Heart left ventricle (tissue), 13 donors: ENCODE measurements around the gene SLC22A4.

ENCODE experiments used
- POLR2A ChIP-seq, 2 donors: fragments of 450-650 bp; IDR thresholded peaks; one replicate each; pipeline ENCODE4 v1.6.1; 2017; ENCODE audit warnings: antibody characterized with exemption in 2 of 2, mild to moderate bottlenecking in 2 of 2, moderate library complexity in 2 of 2
- TF ChIP-seq, protein P1 (sequence below), 12 donors: fragments of 200-600 bp; sonication (generic) in 4 of 12; IDR thresholded peaks; one replicate each; pipeline versions ENCODE4 v1.5.0 to v1.8.0; 2018 to 2022; ENCODE audit warnings: antibody characterized with exemption in 12 of 12, mild to moderate bottlenecking in 5 of 12
- donor health status: ischemic (EF 13 %, LVEDD 7.1; RV severe dilation, severe dysfunction).
- donor health status: DM: no; HTN: yes; CAD: no.
- donor health status: DM: no; HTN: no; CAD: no.
- donor health status: ischemic (EF 25% LVEDD 6.9; RV normal size, moderate dysfunction).
- donor health status: ischemic (EF 25% LVEDD 5.7; RV mildly dilated, moderate dysfunction).
- donor health status: ischemic (EF 35%, LVEDD 5.7; RV mildly dilated, moderate dysfunction).
- donor health status: nonischemic (EF 11% LVEDD 7.7; RV severe dilation, severe dysfunction).
- donor health status: DM: yes; HTN: yes; CAD: no.
- donor health status: PGD.
- donor health status: ischemic (EF 29% LVEDD 5.4; RV normal size, mild dysfunction).
- donor health status: nonischemic (EF 23%, LVEDD 6.1; RV moderate dilation, normal function).

DNA sequence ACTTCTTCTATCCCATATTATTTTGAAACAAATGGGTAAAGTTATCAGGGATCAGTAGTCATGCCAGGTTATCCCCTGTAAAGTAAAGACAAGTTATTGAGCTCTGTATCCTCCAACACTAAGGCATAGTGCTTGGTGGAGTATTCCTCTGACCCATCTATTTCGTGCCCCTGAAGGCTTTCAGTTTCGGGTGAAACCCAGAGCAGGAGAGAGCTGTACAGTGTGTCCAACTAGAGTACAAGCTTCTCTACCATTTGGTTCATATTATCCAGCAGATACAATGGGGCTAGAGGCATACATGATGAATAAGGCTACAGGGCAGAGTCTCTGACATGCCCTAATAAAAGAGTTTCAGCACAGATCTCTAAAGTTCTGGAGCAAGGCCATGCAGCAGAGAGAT, 3.2 kb upstream of the SLC22A4 start:
- TF ChIP-seq POLR2A (IDR thresholded peaks at IDR 0.05), result no peak
- TF ChIP-seq, protein P1, sequence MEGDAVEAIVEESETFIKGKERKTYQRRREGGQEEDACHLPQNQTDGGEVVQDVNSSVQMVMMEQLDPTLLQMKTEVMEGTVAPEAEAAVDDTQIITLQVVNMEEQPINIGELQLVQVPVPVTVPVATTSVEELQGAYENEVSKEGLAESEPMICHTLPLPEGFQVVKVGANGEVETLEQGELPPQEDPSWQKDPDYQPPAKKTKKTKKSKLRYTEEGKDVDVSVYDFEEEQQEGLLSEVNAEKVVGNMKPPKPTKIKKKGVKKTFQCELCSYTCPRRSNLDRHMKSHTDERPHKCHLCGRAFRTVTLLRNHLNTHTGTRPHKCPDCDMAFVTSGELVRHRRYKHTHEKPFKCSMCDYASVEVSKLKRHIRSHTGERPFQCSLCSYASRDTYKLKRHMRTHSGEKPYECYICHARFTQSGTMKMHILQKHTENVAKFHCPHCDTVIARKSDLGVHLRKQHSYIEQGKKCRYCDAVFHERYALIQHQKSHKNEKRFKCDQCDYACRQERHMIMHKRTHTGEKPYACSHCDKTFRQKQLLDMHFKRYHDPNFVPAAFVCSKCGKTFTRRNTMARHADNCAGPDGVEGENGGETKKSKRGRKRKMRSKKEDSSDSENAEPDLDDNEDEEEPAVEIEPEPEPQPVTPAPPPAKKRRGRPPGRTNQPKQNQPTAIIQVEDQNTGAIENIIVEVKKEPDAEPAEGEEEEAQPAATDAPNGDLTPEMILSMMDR (IDR thresholded peaks at IDR 0.05), result no peak
